ENCODE measurements around the gene FHIT. TPM values are rescaled to one million over a fixed set of nuclear protein-coding genes. Genes with fewer than 3 reads are reported as not detected.

The FHIT gene
- polyA plus RNA-seq, 1 experiment: 0.11 TPM

DNA sequence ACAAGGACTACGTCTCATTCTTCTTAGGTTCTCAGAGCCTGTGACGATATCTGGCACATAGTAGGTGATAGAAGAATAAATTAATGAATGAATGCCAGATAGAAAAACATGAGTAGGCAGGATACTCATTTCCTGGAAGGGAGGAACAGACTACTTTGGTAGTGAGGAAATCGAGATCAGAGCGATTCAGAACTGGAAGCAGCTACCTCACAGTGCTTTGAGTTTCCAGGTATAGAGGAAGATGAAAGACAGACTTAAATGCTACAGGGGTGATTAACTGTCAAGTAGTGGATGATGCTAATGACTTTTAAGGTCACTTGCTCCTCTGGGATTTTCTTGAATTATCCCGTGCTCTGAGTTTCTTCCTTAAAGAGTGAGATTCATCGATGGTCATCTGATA, 1249.9 kb downstream of the FHIT start:
- Histone ChIP-seq H3K4me3 (ENCODE audit: low read depth, low read length) (no peak overlapping the region), H3K27me3 (ENCODE audit: control insufficient read depth, insufficient read depth, low read length) (no peaks in the 10 kb centered on the region), H3K36me3 (ENCODE audit: control insufficient read depth, insufficient read depth, low read length) (no peaks in the 10 kb centered on the region)
- TF ChIP-seq, protein P1, sequence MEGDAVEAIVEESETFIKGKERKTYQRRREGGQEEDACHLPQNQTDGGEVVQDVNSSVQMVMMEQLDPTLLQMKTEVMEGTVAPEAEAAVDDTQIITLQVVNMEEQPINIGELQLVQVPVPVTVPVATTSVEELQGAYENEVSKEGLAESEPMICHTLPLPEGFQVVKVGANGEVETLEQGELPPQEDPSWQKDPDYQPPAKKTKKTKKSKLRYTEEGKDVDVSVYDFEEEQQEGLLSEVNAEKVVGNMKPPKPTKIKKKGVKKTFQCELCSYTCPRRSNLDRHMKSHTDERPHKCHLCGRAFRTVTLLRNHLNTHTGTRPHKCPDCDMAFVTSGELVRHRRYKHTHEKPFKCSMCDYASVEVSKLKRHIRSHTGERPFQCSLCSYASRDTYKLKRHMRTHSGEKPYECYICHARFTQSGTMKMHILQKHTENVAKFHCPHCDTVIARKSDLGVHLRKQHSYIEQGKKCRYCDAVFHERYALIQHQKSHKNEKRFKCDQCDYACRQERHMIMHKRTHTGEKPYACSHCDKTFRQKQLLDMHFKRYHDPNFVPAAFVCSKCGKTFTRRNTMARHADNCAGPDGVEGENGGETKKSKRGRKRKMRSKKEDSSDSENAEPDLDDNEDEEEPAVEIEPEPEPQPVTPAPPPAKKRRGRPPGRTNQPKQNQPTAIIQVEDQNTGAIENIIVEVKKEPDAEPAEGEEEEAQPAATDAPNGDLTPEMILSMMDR (IDR thresholded peaks at IDR 0.05; ENCODE audit: insufficient read depth, low read depth, low read length): no peak
- ChIA-PET POLR2A (no interaction called here), CTCF (no interaction called here)
- DNase-seq (ENCODE audit: low read depth): no peak

DNA sequence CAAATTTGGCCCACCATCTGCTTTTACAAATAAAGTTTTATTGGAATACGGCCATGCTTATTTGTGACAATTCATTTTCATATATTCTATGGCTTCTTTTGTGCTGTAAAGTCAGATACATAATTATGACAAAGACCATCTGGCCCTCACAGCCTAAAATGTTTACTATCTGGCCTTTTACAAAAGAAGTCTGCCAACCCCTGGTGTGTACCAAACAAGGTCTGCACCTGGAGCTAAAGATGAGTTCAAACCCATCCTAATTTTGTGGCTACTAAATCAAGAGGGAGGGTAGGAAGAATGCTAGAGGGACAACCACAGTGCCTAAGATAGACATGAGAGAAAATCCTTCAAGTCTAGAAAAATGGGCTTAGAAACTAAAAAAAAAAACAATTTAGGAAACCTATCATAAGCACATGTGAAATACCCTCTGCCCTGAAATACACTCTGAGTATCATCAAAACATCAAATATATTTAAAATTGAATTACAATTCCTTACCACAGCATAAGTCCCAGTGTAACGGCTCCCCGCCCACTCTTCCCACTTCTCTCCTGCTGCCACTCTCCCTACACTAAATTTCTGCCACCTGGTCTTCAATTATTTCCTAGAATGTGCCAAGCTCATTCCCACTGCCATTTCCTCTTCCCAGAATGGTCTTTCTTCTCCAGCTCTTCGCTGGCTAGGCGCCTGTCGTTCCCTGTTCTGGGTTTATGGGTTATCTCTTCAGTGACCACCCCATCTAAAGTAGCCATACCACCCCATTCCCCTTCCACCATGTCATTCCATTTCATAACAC, 1250.7 kb downstream of the FHIT start:
- TF ChIP-seq, protein P1 (IDR thresholded peaks at IDR 0.05; ENCODE audit: insufficient read depth, low read depth, low read length): no peak
- ChIA-PET POLR2A (no interaction called here), CTCF (no interaction called here)

DNA sequence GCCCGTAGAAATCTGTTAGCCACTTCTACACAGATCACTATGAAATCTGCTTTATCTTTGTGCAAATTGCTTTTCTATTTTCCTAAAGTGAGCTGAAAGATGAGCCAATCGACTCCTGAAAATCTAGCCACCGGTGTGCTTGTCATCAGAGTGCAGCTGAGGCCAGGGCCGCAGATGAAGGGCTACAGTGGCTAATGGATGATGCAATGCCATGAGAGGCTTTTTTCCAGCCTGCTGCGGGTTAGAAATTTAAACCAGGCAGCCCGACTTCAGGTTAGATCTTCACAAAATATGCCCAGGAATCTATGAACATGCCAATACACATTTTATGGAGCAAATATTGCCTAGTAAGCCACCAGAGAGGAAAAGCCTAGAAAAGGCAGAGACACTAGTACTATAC, 1253.2 kb downstream of the FHIT start:
- TF ChIP-seq, protein P1 (IDR thresholded peaks at IDR 0.05; ENCODE audit: insufficient read depth, low read depth, low read length): no peak
- no peak for DNase-seq (ENCODE audit: low read depth)
- ChIA-PET POLR2A (no interaction called here), CTCF (no interaction called here)
- H3K36me3 ChIP-seq (ENCODE audit: control insufficient read depth, insufficient read depth, low read length): no peaks in the 10 kb centered on the region
- no peaks in the 10 kb centered on the region for H3K27me3 ChIP-seq (ENCODE audit: control insufficient read depth, insufficient read depth, low read length)
- no peak overlapping the region for H3K4me3 ChIP-seq (ENCODE audit: low read depth, low read length)

More for the DNA sequence above, 1250.7 kb downstream of the FHIT start:
- Histone ChIP-seq H3K27me3 (ENCODE audit: control insufficient read depth, insufficient read depth, low read length) (no peaks in the 10 kb centered on the region), H3K36me3 (ENCODE audit: control insufficient read depth, insufficient read depth, low read length) (no peaks in the 10 kb centered on the region), H3K4me3 (ENCODE audit: low read depth, low read length) (no peak overlapping the region)
- DNase-seq (ENCODE audit: low read depth): no peak

DNA sequence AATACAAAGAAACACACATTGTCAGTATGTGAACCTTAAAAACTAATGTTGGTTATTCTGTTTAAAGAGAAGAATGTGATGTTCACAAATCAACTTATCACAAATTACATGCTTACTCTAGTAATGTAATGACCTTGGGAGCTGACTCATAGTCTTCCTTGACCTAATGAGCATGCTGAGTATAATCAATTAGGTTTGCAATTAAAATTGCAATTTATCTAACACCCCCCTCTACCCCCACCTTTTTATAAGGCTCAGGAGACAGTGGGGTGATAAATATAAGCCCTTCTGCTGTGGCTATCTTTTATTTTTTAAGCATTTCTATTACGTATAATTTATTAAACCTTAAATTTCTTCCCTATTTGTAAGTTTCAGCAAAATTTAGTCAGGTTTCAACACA, 1253.7 kb downstream of the FHIT start:
- ChIA-PET POLR2A (no interaction called here), CTCF (no interaction called here)
- no peaks in the 10 kb centered on the region for H3K36me3 ChIP-seq (ENCODE audit: control insufficient read depth, insufficient read depth, low read length)
- TF ChIP-seq, protein P1 (IDR thresholded peaks at IDR 0.05; ENCODE audit: insufficient read depth, low read depth, low read length): no peak
- no peak overlapping the region for H3K4me3 ChIP-seq (ENCODE audit: low read depth, low read length)
- DNase-seq (ENCODE audit: low read depth): no peak
- H3K27me3 ChIP-seq (ENCODE audit: control insufficient read depth, insufficient read depth, low read length): no peaks in the 10 kb centered on the region

DNA sequence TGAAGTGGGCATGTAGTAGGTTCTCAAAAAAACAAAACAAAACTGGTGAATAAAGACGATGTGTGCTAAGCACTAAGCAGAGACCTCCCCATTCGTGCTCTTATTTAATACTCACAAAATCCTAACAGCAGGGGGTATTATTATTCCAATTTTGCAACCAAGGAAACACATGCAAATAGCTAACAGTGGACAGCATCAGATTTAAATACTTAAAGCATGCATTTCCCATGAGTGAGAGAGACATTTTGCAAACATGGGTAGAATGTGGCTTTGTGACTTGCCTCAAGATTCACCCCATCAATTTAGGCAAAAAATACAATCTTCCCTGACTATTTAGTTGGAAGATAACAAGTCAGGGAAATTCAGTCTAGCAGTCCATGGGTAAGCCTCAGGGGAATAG, 1255.2 kb downstream of the FHIT start:
- DNase-seq (ENCODE audit: low read depth): no peak
- Histone ChIP-seq H3K36me3 (ENCODE audit: control insufficient read depth, insufficient read depth, low read length) (no peaks in the 10 kb centered on the region), H3K4me3 (ENCODE audit: low read depth, low read length) (no peak overlapping the region), H3K27me3 (ENCODE audit: control insufficient read depth, insufficient read depth, low read length) (no peaks in the 10 kb centered on the region)
- CTCF ChIA-PET: no interaction called here
- POLR2A ChIA-PET: no interaction called here
- TF ChIP-seq, protein P1 (IDR thresholded peaks at IDR 0.05; ENCODE audit: insufficient read depth, low read depth, low read length): no peak

All from BJ (cell line).